Adrenal gland (tissue), 12 donors: ENCODE results near the gene TBL3. TPM values are rescaled to one million over a fixed set of nuclear protein-coding genes. Genes with fewer than 3 reads are reported as not detected.

ENCODE experiments used
- DNase-seq, 7 donors: peaks; one replicate each; pipeline ENCODE4 v3.0.0-alpha.2; 2019 to 2020
- H3K27ac ChIP-seq, 5 donors: fragments of 200-600 bp; sonication (generic) in 4 of 5; 1 replicate in 3 of 5; 2 replicates in 2 of 5; pipeline versions ENCODE4 v1.5.1 to v1.8.0; 2016 to 2020; ENCODE audit warnings: mild to moderate bottlenecking in 1 of 5
- H3K27me3 ChIP-seq: fragments of 200-600 bp; 2 replicates; pipeline ENCODE4 v1.8.0; 2021
- H3K36me3 ChIP-seq, 2 donors: fragments of 200-600 bp; replicated peaks in 1 of 2; 1 replicate in 1 of 2; 2 replicates in 1 of 2; pipeline versions ENCODE4 v1.5.1 to v1.8.0; 2018 to 2022
- H3K4me1 ChIP-seq, 2 donors: fragments of 200-600 bp; replicated peaks in 1 of 2; 1 replicate in 1 of 2; 2 replicates in 1 of 2; pipeline versions ENCODE4 v1.5.1 to v1.8.0; 2018 to 2021
- H3K4me3 ChIP-seq, 4 donors: fragments of 200-600 bp; sonication (generic) in 3 of 4; one replicate each; pipeline ENCODE4 v1.5.1; 2016 to 2018
- H3K9me3 ChIP-seq, 3 donors: fragments of 200-600 bp; sonication (generic) in 1 of 3; replicated peaks in 1 of 3; 1 replicate in 2 of 3; 2 replicates in 1 of 3; pipeline versions ENCODE4 v1.5.1 to v1.8.0; 2016 to 2021
- CTCF ChIP-seq, 6 experiments: fragments of 450-650 bp in 4 of 6; fragments of 200-600 bp in 2 of 6; sonication (generic) in 1 of 6; IDR thresholded peaks; 1 replicate in 5 of 6; 2 replicates in 1 of 6; pipeline versions ENCODE4 v1.5.1 to v1.8.0; 2016 to 2021; ENCODE audit warnings: antibody characterized with exemption in 6 of 6, mild to moderate bottlenecking in 2 of 6, moderate library complexity in 1 of 6
- POLR2A ChIP-seq, 2 donors: fragments of 450-650 bp; IDR thresholded peaks; one replicate each; pipeline ENCODE4 v1.6.1; 2017; ENCODE audit warnings: antibody characterized with exemption in 2 of 2, mild to moderate bottlenecking in 2 of 2, moderate library complexity in 1 of 2
- WGBS, 4 donors: extraction: QIAGEN DNeasy Blood & Tissue Kit in 2 of 4; methylation state at CpG; one replicate each; pipeline versions ENCODE4 v1.1.5 to v1.1.7; 2013 to 2017; 5-methylcytosine and 5-hydroxymethylcytosine counted together
- intact Hi-C, 2 donors: fragments of 100-400 bp; cut with DNase I; formaldehyde crosslinking; loops; one replicate each; pipeline versions ENCODE4 v1.14.1 to v1.15.0; 2022 to 2023
- polyA plus RNA-seq, 3 donors: library from polyadenylated mRNA; stranded (reverse); fragments of 200-250 nt in 2 of 3; fragments of 350-450 nt in 1 of 3; fragmentation: Illumina TruSeq in 1 of 3; extraction: RNeasy Lipid Tissue Mini Kit (QIAGEN cat#74804) in 1 of 3; gene quantifications; one replicate each; pipeline ENCODE4 v1.2.3, GENCODE V29; 2013 to 2014
- total RNA-seq, 9 donors: library from RNA; depleted of rRNA in 4 of 9; stranded (reverse); fragments of >200 nt in 4 of 9; fragments of 120-200 nt in 1 of 9; fragmentation: NEBNext Ultra II Directional in 1 of 9; extraction: Animal tissue kit (Norgen Biotek cat#: 25700) in 1 of 9; gene quantifications; one replicate each; pipeline versions ENCODE4 v1.1.0 to v1.2.4, GENCODE V29; 2013 to 2023
- donor health status: healthy with polysubstance abuse.
- donor health status: Bipolar disorder and iron deficiency.
- donor health status: DM: yes; HTN: yes; CAD: no.
- donor health status: DM: no; HTN: no; CAD: no.
- donor health status: DM: no; HTN: no; CAD: no.
- donor health status: DM: yes; HTN: yes; CAD: no.

TBL3 gene
- total and polyA plus RNA-seq, 12 donors, result 10.8 to 137 (median 36.2) TPM

- Histone ChIP-seq H3K27ac (no peak overlapping the region), H3K27me3 (peaks cover 26% of the 10 kb centered on the region), H3K4me1 (peaks cover 0 to 7% of the 10 kb centered on the region in 2 donors), H3K4me3 (no peak overlapping the region), H3K36me3 (peaks cover 0 to 47% of the 10 kb centered on the region in 2 donors), H3K9me3 (no peaks in the 10 kb centered on the region)
- WGBS, 4 donors, result 82 to 91% (median 82%) methylated on average over 12 to 37 of the region's 37 CpGs
- TF ChIP-seq POLR2A (IDR thresholded peaks at IDR 0.05) (no peak), CTCF (IDR thresholded peaks at IDR 0.05) (no peak)
- DNase-seq, result no peak
- intact Hi-C loops, result no loop called here
Observed at GRCh38 chr16:1978476-1979120, 6.7 kb downstream of the TBL3 start.

GRCh38 chr16:1979271-1980029, 7.6 kb downstream of the TBL3 start:
- TF ChIP-seq CTCF (IDR thresholded peaks at IDR 0.05), result no peak
- TF ChIP-seq POLR2A (IDR thresholded peaks at IDR 0.05), result no peak
- intact Hi-C loops, result no loop called here
- Histone ChIP-seq H3K27me3 (peaks cover 26% of the 10 kb centered on the region), H3K9me3 (no peaks in the 10 kb centered on the region), H3K27ac (no peak overlapping the region), H3K4me3 (no peak overlapping the region), H3K36me3 (peaks cover 0 to 42% of the 10 kb centered on the region in 2 donors), H3K4me1 (peaks cover 0 to 8% of the 10 kb centered on the region in 2 donors)
- DNase-seq, result no peak
- 37 to 54% (median 40%) methylated on average over 16 to 70 of the region's 70 CpGs for WGBS, 4 donors

- H3K4me3 ChIP-seq, result no peak overlapping the region
- intact Hi-C loops, result no loop called here
- TF ChIP-seq CTCF (IDR thresholded peaks at IDR 0.05) (no peak), POLR2A (IDR thresholded peaks at IDR 0.05) (no peak)
- no peak overlapping the region for H3K27ac ChIP-seq
- peaks cover 26% of the 10 kb centered on the region for H3K27me3 ChIP-seq
- no peak for DNase-seq
- H3K4me1 ChIP-seq, result peaks cover 0 to 16% of the 10 kb centered on the region in 2 donors
- 5 to 19% (median 9%) methylated on average over 14 to 53 of the region's 53 CpGs for WGBS, 4 donors
- no peaks in the 10 kb centered on the region for H3K9me3 ChIP-seq
- peaks cover 0 to 36% of the 10 kb centered on the region in 2 donors for H3K36me3 ChIP-seq
Observed at GRCh38 chr16:1980030-1980769, 8.3 kb downstream of the TBL3 start.

- TF ChIP-seq CTCF (IDR thresholded peaks at IDR 0.05), result no peak
- TF ChIP-seq POLR2A (IDR thresholded peaks at IDR 0.05), result no peak
- peaks cover 0 to 18% of the 10 kb centered on the region in 2 donors for H3K4me1 ChIP-seq
- intact Hi-C loops, result no loop called here
- peaks cover 0 to 36% of the 10 kb centered on the region in 2 donors for H3K36me3 ChIP-seq
- no peak overlapping the region for H3K4me3 ChIP-seq
- 14 to 35% (median 21%) methylated on average over 9 to 16 of the region's 16 CpGs; no CpG with 5 or more reads in 1 of the 4 donors for WGBS, 4 donors
- H3K27ac ChIP-seq, result no peak overlapping the region
- DNase-seq, result no peak
- peaks cover 26% of the 10 kb centered on the region for H3K27me3 ChIP-seq
- no peaks in the 10 kb centered on the region for H3K9me3 ChIP-seq
Observed at GRCh38 chr16:1980770-1981087, 8.9 kb downstream of the TBL3 start.
